PFSK-1 (cell line): Measurements from ENCODE around the gene ORAI1.

Experiments used
- FOXP2 ChIP-seq: optimal IDR thresholded peaks from 2 replicates; pipeline ENCODE3; 2011; ENCODE audit warnings: borderline replicate concordance, control low read depth, inconsistent platforms; ENCODE audit not compliant: insufficient read depth; ENCODE audit errors: extremely low read length, extremely low read depth
- POLR2AphosphoS5 ChIP-seq: IDR thresholded peaks from 2 replicates; pipeline ENCODE4 v1.6.1; 2012; ENCODE audit warnings: low read depth, mild to moderate bottlenecking, control low read depth, low read length, moderate library complexity
- SIN3A ChIP-seq: IDR thresholded peaks from 2 replicates; pipeline ENCODE4 v1.6.1; 2012; ENCODE audit warnings: mild to moderate bottlenecking, low read length, moderate library complexity, borderline replicate concordance; ENCODE audit not compliant: insufficient read depth
- TAF1 ChIP-seq: IDR thresholded peaks from 2 replicates; pipeline ENCODE4 v1.6.1; 2012; ENCODE audit warnings: low read length, control low read depth, borderline replicate concordance; ENCODE audit not compliant: insufficient read depth
- TF ChIP-seq, protein P1 (sequence below), 2 experiments: IDR thresholded peaks; 2 replicates each; pipeline versions ENCODE4 v1.6.1 to v1.8.0; 2011 to 2012; ENCODE audit warnings: low read depth in 2 of 2, low read length in 2 of 2, control low read depth in 1 of 2, inconsistent platforms in 1 of 2, mild to moderate bottlenecking in 1 of 2, moderate library complexity in 1 of 2; ENCODE audit not compliant: insufficient read depth in 1 of 2

ORAI1 gene

DNA sequence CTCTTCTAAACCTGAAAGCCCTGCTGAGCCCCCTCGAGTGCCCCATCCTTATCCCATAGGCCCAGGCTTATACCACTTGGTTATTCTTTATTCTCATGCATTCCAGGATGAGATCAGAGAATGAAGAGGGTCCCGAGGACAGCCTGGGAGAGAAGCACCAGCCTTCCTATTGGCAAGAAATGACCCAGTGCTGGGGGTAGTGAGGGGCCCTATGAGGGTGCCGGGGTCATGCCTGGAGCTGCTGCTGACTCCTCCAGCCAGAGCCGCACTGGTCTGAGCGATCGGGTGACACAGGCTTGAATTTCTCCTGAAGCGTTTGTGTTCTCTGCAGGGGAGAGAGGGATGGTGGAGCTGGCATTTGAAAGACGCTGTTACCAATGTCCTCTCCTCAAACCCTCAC is 25.0 kb downstream of the ORAI1 start:
- TF ChIP-seq FOXP2: no peak
- no peak for TF ChIP-seq TAF1
- TF ChIP-seq, protein P1, sequence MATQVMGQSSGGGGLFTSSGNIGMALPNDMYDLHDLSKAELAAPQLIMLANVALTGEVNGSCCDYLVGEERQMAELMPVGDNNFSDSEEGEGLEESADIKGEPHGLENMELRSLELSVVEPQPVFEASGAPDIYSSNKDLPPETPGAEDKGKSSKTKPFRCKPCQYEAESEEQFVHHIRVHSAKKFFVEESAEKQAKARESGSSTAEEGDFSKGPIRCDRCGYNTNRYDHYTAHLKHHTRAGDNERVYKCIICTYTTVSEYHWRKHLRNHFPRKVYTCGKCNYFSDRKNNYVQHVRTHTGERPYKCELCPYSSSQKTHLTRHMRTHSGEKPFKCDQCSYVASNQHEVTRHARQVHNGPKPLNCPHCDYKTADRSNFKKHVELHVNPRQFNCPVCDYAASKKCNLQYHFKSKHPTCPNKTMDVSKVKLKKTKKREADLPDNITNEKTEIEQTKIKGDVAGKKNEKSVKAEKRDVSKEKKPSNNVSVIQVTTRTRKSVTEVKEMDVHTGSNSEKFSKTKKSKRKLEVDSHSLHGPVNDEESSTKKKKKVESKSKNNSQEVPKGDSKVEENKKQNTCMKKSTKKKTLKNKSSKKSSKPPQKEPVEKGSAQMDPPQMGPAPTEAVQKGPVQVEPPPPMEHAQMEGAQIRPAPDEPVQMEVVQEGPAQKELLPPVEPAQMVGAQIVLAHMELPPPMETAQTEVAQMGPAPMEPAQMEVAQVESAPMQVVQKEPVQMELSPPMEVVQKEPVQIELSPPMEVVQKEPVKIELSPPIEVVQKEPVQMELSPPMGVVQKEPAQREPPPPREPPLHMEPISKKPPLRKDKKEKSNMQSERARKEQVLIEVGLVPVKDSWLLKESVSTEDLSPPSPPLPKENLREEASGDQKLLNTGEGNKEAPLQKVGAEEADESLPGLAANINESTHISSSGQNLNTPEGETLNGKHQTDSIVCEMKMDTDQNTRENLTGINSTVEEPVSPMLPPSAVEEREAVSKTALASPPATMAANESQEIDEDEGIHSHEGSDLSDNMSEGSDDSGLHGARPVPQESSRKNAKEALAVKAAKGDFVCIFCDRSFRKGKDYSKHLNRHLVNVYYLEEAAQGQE (IDR thresholded peaks at IDR 0.05; ENCODE audit: insufficient read depth in 1 of 2, low read depth in 2 of 2, low read length in 2 of 2): no peak
- TF ChIP-seq POLR2AphosphoS5: no peak
- TF ChIP-seq SIN3A: no peak

DNA sequence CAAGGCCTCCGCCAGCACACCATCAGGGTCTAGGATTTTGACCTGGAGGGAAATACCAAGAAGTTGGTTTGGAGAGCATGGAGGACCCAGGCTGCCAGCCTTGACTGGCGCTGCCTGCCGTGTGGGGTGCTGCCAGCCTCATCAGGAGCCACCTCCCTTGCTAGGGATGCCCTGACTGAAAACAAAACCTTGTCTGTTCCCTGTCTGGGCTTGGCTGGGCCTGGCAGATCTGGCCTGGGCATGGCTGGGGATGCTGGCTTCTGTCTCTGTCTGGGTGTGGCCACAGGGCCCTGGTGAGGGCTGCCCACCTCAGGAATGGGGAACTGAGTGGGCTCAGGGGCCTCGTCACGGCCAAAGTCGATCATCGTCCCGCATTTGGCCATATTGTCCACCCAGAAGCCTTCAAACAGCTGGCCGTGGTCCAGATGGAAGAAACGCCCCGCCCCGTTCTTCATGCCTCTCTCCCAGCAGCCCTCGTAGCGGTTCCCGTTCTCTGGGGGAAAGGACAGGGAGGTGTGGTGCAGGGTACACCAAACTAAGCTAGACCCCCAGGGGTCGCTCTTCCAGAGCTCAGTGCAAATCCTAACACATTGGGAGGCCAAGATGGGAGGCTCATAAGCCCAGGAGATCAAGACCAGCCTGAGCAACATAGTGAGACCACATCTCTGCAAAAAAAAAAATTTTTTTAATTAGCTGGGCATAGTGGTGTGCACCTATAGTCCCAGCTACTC is 26.6 kb downstream of the ORAI1 start:
- TF ChIP-seq TAF1: no peak
- no peak for TF ChIP-seq POLR2AphosphoS5
- TF ChIP-seq FOXP2: no peak
- no peak for TF ChIP-seq SIN3A
- TF ChIP-seq, protein P1 (IDR thresholded peaks at IDR 0.05; ENCODE audit: insufficient read depth in 1 of 2, low read depth in 2 of 2, low read length in 2 of 2): no peak

DNA sequence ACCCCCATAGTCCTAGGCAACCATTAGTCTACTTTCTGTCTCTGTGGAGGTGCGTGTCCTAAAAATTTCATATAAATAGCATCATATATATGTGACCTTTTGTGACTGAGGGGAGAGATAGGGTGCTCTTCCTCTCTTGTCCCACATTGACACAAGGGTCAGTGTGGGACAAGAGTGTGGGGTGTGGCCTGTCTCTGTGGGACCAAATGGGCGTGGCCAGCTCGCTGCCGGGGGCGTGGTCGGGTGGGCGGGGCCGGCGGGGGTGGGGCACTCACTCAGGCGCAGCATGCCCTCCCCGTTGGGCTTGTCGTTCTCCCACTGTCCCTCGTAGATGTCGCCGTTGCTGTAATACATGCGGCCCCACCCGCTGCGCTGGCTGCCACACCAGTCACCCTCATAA is 27.7 kb downstream of the ORAI1 start:
- no peak for TF ChIP-seq FOXP2
- no peak for TF ChIP-seq TAF1
- no peak for TF ChIP-seq POLR2AphosphoS5
- TF ChIP-seq SIN3A: no peak
- TF ChIP-seq, protein P1 (IDR thresholded peaks at IDR 0.05; ENCODE audit: insufficient read depth in 1 of 2, low read depth in 2 of 2, low read length in 2 of 2): no peak

DNA sequence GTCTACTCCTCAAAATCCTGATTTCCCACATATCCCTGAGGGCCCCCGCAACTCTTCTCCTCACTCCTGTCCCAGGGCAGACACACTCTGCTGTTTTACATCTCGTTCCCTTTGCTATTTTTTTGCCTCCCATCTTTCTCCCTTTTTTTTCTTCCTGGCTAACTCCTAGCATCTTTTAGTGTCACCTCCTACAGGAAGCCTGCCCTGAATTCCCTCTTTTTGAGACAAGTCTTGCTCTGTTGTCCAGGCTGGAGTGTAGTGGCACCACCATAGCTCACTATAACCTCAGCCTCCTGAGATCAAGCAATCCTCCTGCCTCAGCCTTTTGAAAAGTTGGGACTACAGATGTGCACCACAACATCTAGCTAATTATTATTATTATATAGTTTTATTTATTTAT is 29.8 kb downstream of the ORAI1 start:
- TF ChIP-seq, protein P1 (IDR thresholded peaks at IDR 0.05; ENCODE audit: insufficient read depth in 1 of 2, low read depth in 2 of 2, low read length in 2 of 2): no peak
- TF ChIP-seq POLR2AphosphoS5: no peak
- no peak for TF ChIP-seq FOXP2
- TF ChIP-seq SIN3A: no peak
- no peak for TF ChIP-seq TAF1
